HG02571 (cell line): Measurements from ENCODE around the gene APBA2.

Source experiments
- ATAC-seq: cut with Tn5 transposase; IDR thresholded peaks from one replicate; pipeline ENCODE4 v1.9.1; 2021; ENCODE audit warnings: mild to moderate bottlenecking, moderate library complexity; ENCODE audit not compliant: unreplicated experiment

The APBA2 gene

GRCh38 chr15:29072444-29072843 lies 186.7 kb downstream of the APBA2 start:
- no peak for ATAC-seq

DNA sequence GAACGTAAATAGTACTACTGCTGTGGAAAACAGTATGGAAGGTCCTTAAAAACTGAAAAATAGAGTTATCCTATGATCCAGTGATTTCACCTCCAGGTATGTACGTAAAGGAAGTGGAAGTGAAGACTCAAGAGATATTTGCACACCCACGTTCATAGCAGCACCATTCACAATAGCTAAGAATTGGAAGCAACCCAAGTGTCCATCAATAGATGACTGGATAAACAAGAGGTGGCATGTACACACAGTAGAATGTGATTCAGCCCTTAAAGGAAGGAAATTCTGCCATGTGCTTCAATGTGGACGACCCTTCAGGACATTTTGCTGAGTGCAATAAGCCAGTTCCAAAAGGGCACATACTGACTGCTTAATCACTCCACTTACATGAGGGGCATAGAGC lies 188.3 kb downstream of the APBA2 start:
- ATAC-seq: no peak

GRCh38 chr15:29078541-29078940 lies 192.8 kb downstream of the APBA2 start:
- no peak for ATAC-seq

GRCh38 chr15:29079479-29079878 lies 193.7 kb downstream of the APBA2 start:
- no peak for ATAC-seq

GRCh38 chr15:29081781-29082180 lies 196.0 kb downstream of the APBA2 start:
- ATAC-seq: no peak

DNA sequence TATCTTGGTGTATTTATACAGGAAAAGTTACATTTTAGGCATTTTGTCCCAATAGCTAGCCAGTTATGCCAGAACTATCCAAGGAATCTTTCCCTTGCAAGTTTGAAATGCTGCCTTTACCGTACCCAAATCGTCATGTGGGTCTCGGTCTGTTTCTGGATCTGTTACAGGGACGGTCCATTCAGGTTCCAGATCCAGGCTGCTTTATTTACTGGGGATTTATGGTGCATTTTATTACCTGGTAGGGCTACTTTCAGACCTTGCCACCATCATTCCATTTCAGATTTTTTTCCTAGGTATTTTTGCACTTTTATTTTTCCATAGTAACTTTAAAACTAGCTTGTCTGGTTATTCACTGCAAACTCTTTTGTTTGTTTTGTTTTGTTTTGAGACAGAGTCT lies 197.4 kb downstream of the APBA2 start:
- ATAC-seq: no peak

GRCh38 chr15:29083858-29084257 lies 198.1 kb downstream of the APBA2 start:
- no peak for ATAC-seq

DNA sequence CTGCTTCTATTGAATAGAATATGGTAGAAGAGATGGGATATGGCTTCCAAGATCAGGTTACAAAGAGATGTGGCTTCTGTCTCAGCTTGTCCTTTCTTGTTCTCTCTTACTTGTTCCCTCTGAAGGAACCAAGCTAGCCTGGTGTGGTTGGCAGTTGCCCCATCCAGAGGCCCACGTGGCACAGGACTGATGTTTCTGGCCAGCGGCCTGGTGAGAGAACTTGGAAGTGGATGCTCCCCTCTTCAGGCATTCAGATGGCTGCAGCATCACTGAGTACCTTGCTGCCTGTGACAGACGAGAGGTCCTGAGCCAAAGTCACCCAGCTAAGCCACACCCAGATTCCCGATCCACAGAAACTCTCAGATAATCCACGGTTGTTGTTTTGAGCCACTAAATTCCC lies 200.2 kb downstream of the APBA2 start:
- no peak for ATAC-seq

DNA sequence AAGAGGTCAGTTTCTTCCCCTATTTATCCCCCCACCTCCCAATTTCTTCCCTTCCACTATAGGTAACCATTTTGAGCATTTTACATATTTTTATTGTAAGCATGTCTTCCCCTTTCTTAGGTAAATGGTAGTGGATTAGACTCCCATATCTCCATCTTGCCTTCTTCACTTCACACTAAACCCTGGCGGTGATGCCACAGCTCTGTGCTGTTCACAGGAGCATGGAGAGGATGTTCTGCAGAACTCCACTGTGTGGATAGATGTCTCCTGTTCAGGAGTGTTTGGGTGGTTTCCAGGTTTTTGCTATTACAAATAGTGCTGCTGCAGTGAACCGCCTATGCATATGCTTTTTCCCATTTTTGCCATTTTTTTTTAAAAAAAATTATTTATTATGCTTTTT lies 201.1 kb downstream of the APBA2 start:
- no peak for ATAC-seq

DNA sequence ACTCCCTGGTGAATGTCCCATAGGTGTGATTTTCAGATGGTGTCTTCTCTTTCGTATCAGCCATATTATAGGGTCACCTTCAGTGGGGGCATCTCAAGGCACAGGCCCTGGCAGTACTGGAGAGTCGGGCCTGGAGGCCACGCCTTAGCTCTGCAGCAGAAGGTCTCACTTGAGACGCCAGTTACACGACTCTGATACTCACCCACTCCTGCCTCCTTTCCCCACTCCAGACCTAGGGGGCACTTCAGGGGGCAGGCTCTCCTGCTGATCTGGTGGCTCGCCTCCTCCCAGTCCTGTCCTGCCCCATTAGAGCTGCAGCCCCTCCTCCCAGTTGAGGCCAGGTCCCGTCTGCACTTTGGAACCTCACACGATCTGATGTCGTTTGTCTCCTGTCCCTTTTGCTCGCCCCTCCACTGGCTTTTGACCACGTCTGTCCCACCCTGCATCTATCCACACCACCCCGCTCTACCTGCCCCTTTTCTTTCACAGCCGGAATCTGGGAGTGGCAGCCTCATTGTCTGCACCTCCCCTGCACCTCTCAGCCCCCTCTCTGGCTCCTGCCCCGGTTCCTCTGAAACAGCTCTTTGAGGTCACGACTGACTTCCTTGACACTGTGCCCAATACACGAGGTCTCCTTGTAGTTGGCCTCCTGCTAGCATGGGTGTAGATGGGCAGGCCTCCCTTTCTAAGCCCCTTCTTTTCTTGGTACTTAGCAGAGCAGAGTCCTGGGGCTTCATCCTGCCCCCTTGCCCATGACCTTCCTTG lies 201.9 kb downstream of the APBA2 start:
- no peak for ATAC-seq

- no peak for ATAC-seq
These were observed 202.9 kb downstream of the APBA2 start for GRCh38 chr15:29088666-29089065.

- ATAC-seq: no peak
These were observed 204.2 kb downstream of the APBA2 start for GRCh38 chr15:29089731-29090616.

DNA sequence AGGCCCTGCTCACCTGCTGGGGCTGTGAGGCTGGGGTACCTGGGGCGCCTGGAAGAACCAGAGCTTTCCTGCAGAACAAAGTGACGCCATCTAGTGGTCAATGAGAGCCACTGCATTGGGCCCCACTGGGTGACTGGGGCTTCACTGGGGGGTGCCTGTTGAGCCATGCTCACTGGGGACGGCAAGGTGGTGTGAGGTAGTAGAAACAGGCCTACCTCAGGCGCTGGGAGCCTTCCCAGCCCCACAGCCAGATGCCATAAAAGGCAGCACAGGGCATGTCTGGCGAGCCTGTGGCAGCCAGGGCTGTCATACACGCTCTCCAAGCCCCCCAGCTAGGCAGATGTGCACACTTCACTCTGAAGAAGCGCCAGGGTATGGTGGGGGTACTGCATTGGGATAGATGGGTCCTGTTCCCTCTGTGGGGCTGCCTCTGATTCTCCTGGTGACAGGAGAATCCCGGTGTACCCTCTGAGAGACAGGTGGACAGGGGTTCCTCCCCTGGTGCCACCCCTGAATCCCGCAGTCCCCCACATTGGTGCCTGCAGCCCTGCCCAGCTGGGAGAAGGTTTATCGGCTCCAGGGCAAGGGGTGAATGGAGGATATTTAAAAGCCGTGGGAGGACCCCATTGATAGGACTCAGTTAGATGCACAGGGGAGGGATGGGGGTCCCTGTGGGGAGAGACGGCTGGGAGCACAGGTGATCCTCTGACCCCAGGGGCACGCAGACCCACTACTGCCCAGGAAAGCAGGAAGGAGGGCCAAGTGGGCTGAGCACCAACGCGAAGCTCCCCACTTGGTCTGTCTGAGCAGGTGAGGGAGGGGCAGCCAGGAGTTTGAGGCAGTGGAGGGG lies 205.1 kb downstream of the APBA2 start:
- ATAC-seq: no peak

- no peak for ATAC-seq
These were observed 205.9 kb downstream of the APBA2 start for GRCh38 chr15:29091666-29092065.

GRCh38 chr15:29092376-29093064 lies 206.7 kb downstream of the APBA2 start:
- no peak for ATAC-seq

DNA sequence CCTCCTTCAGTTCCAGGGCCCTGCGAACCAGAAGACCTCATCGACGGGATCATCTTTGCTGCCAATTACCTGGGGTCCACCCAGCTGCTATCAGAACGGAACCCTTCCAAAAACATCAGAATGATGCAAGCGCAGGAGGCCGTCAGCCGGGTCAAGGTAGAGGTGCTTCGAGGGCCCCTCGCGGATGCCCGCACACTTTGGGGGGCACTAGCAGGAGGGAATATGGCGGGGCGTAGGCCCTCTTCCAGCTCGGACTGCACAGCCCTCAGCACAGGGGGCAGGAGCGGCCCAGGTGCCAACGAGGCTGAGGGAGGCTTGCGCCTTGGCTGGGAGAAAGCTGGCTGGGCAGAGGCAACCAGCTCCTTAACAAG lies 207.3 kb downstream of the APBA2 start:
- ATAC-seq: no peak

- ATAC-seq: no peak
These were observed 208.0 kb downstream of the APBA2 start for GRCh38 chr15:29093696-29094343.

- no peak for ATAC-seq
These were observed 208.9 kb downstream of the APBA2 start for GRCh38 chr15:29094711-29095110.

GRCh38 chr15:29095746-29096145 lies 210.0 kb downstream of the APBA2 start:
- no peak for ATAC-seq

DNA sequence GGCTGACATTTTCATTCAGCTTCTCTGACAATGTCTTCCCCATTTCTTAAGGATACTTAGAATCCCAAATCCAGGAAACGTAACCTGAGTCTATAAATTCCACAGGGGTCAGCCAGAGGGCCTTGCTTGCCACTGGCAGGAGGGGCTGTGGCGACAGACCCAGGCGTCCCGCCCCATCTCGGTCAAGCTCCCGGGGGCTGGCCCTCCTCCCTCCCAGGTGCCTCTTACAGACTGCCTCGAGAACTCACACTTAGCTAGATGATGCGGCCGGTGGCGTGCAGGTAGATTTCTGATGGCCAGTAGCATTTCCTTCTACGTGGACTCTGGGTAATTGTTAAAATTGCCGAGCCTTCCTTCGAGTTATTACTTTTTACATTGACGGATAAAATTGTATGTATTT lies 211.4 kb downstream of the APBA2 start:
- no peak for ATAC-seq
